DMS153 treated with DMSO at 0.1 percent for 48 hours (cell line): ENCODE results near the gene VASN.

Experiments
- DNase-seq: peaks from one replicate; lab custom pipeline; 2025; ENCODE audit not compliant: unreplicated experiment; lab: John Stamatoyannopoulos, UW

Gene VASN

DNA sequence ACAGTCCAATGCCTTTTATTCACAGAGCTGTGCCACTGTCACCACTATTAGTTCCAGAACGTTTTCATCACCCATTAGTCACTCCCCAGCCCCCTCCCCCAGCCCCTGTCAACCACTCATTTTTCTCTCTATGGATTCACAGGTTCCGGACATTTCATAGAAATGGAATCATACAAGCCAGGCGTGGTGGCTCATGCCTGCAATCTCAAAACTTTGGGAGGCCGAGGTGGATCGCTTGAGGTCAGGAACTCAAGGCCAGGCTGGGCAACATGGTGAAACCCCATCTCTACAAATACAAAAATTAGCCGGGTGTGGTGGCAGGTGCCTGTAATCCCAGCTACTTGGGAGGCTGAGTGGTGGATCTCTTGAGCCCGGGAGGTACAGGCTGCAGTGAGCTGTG is 19.8 kb upstream of the VASN start:
- no peak for DNase-seq

DNA sequence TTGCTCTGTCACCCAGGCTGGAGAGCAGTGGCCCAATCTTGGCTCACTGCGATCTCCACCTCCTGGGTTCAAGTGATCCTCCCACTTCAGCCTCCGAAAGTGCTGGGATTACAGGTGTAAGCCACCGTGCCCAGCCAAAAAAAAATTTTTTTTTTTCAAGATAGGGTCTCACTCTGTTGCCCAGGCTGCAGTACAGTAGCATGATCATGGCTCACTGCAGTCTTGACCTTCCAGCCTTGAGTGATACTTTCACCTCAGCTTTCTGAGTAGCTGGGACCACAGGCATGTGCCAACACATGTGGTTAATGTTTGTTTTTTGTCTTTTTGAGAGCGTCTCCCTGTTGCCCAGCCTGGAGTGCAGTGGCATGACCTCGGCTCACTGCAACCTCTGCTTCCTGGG is 18.8 kb upstream of the VASN start:
- DNase-seq: no peak

DNA sequence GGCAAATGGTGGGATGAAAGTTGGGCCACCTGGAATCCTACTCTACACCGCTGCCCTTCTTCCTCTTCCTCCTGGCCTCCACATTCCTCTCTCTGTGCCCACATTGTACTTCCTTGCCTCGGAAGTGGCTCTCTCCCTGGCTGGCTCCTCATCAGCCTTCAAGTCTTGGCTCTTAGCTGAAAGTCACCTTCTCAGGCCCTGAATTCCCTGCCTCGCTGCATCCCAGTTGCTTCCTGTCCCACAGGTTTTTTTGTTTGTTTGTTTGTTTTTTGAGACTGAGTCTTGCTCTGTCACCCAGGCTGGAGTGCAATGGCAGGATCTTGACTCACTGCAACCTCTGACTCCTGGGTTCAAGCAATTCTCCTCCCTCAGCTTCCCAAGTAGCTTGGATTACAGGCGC is 18.0 kb upstream of the VASN start:
- DNase-seq: no peak

DNA sequence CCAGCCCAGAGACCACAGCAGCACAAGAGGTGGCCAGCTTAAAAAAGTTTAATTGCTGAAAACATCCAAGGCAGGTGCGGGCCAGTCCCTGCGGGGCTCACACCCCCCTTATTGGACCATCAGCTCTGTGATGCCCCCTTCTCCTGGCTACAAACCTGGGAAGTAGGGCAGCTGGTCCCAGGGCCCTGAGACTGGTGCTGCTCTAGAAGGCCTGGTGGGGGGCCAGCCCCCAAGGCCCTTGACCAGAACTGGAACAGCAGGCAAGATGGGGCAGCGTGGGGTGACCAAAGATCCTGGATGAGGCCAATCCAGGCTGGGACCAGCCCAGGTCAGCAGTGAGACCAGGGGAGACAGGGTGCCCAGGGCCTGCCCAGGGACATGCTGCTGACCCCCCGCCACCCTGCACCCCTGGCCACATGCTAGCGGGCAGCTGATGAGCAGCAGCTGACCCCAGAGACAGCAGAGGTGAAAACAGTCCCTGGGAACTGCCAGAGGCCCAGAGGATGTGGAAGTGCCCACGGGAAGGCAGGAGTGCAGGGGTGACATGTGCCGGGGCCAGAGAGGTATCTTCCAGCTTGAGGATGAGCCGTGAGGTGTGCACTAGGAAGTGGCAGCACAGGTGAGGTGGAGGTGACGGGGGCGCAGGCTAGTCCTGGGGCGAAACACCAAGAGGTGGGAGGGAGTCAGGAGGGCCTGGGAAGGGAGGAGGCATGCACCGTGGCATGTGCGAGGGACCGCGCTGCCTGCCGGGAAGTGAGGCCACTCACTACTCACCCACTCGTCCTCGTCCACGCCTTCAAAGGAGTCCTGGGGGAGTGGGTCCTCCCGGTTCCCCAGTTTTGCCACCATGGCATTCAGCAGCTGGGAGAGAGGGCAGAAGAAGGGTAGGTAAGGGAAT is 16.9 kb upstream of the VASN start:
- no peak for DNase-seq

DNA sequence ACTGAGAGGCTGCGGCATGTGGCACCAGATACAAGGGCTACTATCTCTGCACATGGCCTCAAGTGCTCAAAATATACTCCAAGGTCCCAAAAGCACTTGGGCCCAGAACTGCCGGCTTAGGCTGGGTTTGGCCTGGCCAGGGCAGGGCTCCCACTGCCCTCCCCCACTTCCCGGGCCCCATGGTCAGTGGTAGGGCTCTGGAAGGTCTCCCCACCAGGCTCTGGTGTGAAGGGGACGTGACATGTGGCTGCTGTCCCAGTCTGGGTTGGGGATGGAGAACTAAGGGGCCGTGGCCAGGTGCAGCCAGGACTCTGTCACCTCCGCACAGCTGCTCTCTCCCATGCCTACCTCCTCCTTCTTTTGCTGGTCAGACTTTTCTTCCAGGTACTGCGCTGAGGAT is 14.8 kb upstream of the VASN start:
- DNase-seq: no peak

DNA sequence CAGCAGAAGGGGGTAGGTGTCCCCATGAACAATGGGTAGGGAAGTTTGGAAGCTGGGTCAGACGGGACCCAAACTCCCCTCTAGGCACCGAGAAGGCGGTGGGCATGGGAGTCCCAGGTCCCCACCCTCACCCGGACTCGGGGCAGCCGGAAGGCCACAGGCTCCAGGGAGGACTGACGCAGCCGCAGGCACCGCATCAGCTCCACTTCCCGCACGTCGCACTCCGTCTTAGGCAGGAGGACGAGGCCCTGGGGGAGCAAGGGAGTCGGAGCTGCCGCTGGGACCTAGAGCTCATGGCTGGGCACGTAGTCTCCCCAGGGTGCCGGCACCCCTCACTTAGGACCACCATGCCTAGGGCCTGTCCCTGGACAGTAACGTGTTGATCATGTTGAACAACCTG is 13.4 kb upstream of the VASN start:
- DNase-seq: no peak

DNA sequence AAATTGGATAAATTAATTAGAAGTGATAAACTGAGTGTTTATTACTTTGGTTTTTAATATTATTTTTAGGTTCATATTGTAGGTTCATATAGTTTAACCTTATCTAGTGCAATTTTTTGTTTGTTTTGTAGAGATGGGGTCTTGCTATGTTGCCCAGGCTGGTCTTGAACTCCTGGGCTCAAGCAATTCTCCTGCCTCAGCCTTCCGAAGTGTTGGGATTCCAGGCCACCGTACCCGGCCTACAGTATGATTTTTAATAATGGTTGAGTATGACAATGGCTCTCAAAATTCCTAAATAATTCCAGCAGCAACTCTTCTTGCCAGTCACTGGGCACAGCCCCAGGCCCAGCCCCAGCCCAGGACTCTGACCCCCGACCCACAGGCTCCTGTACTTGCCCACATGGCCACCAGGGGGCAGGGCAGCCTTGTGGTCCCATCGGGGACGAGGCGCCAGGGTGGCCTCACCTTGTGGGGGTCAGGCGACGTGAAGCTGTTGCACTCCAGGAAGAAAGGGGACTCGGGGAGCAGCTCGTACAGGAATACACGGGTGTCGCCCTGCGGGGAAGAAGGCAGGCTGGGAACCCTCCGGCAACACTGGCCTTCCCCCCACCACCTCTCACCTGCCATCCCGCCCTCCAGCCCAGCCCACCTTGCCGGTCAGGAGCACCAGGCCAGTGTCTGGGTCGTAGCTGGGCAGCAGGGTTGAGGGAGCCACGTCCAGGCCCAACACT is 12.7 kb upstream of the VASN start:
- no peak for DNase-seq

DNA sequence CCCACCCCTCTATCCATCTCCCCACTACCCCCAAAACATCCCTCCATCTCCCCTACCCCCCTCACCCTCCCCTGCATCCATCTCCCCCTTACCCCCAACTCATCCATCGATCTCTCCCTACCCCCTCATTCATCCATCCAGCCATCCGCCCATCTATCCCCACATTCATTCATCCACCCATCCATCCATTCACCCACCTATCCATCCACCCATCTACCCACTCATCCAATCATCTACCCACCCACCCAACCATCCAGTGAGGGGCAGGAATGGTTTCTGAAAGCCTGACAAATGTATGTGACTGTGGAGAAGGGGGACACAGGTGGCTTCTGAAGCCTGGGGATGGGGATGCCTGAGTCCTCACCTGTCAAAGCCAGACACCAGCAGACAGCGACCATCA is 11.7 kb upstream of the VASN start:
- no peak for DNase-seq

DNA sequence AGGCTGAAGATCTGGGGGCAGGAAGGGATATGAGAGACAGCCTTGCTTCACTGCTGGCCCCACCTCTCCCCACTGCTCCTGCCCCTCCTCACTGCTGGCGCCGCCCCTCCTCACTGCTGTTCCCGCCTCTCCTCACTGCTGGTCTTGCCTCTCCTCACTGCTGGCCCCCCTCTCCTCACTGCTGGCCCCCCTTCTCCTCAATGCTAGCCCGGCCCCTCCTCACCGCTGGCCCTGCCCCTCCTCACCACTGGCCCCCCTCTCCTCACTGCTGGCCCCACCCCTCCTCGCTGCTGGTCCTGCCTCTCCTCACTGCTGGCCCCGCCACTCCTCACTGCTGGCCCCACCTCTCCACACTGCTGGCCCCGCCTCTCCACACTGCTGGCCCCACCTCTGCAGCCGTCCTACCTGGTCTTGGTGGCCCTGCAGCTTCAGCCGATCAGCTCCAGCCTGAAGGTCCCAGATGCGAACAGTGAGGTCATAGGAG is 11.1 kb upstream of the VASN start:
- DNase-seq: no peak

DNA sequence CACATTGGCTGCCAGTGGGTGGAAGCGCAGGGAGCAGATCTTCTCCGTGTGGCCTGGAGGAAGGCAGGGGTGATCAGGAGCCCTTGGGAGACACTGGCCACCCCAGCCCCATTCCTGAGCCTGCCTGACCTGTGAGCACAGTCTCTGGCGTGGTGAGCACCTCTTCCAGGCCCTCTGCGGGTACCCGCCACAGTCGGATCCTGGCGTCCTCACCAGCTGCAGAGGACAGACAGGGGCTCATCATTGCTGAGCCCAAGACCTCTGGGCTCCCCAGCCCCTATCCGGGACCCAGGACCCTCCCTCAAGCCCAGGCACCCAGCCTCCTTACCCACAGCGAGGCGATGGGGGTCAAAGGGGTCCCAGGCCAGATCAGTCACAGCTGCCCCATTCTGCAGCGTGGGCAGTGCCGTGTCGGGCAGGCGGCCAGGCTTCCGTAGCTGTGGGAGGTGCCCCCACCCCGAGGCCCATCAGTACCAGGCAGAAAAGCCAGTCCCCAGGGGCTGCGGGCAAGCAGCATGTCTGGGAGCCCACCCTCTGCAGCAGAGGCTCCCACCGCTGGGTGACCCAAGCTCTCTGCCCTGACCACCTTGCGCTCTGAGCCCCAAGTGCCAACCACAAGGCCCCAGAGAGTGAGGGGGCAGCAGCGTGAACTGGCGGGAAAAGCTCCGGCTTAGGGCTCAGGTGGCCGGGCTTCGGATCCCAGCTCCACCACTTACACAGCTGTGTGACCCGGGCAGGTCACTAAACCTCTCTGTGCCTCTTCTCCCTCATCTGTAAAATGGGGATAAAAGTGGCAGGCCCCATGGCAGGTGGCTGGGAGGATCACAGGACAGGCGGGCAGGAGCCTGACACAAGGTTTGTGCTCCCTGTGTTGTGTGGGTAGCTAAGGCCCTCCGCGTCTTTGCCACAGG is 10.4 kb upstream of the VASN start:
- no peak for DNase-seq

DNA sequence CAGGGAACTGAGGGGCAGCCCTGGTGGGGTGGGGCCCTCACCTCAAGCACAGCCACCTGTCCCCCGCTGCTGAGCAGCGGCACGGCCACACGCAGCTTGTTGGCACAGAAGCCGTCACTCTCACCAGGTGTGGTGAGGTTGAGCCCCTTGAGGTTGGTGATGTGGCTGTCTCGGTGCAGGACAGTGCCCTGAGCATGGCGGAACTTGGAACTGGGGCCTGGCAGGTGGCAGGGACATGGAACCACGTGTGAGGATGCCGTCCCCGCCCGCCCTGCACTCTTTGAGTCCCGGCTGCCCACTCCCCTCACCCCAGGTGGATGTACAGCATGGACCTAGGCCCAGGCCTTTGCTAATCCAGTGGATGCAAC is 9.7 kb upstream of the VASN start:
- DNase-seq: no peak

DNA sequence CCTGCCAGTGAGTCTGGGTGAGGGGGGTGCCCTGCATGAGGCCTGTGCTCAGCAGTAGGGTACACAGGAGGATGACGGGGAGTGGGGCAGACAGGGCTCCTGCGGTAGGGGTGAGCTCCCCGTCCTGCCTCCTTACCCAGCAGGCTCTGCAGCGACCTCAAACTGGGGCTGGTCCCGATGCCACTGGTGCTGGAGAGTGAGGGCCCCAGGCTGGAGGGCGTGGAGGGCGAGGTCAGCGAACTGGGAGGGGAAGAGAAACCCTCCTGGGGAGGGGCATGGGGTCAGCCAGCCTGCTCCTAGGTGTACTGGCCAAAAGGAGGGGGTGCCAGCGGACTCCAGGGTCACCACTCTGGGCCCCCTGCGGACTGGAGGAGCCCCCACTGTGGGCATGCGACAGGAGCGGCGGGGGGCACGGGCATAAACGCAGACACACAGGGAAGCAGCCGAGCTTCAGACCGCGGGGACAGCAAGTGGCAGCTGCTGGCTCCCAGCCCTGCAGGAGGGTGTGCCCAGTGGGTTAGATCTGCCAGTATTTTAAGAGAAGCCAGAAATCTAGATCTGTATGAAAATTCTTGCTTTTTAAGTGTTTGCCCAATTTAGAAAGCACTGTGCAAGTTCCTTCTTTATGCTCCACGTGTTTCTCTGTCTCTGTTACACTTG is 9.0 kb upstream of the VASN start:
- DNase-seq: no peak

DNA sequence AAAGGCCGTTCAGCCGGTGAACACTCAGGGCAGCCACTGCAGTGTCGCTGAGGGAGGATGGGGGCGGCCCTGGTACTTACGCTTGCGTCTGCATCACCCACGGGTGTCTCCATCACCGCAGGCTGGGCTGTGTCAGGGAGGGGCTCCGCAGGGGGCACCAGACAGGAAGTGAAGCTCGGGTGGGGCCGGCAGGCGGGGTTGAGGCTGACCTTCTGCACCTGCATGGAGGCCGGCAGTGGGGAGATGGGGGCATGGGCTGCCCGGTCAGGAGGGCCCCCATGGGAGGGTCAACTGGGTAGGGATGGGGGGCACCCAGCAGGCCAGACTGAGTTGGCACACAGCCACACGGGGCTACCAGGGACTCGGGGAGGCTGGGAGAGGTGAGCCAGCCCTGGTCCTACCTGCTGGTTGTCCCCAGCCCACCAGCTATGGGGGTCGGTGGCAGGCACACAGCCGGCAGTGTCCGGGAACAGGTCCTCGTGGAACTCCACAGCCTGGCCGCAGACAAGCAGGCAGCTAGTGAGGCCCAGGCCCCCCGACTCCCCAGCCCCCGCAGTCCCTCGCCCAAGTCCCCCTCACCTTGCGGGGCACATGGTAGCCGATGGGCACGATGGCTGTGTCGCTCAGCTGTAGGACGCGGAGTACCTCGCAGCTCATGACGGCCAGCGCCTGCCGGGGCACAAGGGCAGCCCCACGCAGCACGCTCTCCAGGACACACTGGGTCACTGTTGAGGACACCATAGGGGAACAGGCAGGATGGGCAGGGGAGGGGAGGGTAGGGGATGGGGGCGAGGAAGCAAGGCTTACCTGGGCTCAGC is 7.2 kb upstream of the VASN start:
- DNase-seq: no peak

DNA sequence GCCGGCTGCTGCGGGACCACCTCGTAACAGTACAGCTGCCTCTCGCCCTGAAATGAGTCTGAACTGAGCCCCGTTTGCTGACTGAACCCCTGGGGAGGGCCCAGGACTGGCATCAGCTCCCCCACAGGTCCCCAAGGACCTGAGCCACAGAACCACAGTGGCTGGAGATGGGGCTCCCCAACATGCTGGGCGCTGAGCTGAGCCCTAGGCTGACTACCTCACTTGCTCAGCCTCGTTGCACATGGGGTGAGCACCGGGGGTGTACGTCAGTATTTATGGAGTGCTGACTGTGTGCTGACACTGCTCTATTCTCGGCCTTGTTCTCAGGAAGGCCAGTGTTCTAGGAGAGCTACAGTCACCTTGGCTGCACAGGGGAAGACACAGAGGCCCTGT is 6.6 kb upstream of the VASN start:
- DNase-seq: no peak

DNA sequence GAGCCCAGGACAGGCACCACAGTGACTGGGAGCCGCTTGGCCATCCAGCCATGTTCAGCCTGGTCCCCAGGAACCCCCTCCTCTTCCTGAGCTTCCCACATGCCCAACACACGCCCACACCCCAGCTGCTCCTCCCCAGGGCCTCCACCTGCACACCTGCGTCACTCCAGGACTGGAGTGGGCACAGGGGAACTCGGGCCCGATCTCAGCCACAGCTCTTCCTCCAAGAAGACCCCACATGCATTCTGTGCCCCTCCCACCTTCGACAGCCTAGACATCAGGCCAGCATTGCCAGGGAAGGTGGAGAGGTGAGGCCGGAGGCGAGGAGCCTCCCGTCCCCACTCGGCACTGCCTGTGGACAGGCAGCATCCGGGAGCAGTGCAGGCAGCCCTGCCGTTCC is 6.0 kb upstream of the VASN start:
- no peak for DNase-seq

DNA sequence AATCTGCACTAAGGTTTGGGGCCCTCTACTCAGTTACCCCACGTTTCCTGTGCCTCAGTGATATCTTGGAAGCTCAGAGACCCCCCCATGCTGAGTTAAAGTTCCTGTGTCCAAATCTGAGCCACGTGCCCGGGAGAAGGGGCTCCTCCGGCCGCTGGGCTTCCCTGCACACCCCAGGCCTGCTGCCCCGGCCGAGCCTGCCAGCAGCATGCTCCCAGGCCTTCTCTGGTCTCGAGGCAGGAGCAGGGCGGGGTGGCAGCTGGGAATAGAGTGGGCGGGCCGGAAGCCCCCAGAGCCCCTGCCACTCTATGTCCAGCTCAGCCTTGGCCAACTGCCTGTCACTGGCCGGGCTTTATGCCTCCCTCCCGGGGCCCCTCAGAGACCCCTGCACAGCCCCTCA is 5.6 kb upstream of the VASN start:
- no peak for DNase-seq

DNA sequence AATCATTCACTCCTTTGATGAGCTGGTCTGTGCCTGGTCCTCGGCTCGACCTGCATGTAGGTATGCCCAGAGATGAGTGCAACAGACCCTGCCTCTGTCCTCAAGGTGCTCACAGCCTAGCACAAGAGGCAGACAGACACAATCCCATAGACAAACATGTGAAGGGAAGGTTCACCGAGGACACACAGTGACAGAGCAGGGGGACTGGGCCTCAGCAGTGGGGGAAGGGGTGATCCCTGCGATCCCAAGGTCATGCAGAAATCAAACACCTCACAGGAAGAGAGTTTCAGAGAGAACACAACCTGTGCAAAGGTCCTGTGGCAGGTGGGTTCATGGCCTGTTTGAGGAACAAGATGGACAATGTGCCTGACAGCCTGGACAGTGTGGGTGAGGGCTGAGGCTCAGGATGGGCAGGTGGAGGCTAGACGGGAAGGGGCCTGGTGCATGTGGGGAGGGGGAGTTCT is 4.2 kb upstream of the VASN start:
- no peak for DNase-seq

DNA sequence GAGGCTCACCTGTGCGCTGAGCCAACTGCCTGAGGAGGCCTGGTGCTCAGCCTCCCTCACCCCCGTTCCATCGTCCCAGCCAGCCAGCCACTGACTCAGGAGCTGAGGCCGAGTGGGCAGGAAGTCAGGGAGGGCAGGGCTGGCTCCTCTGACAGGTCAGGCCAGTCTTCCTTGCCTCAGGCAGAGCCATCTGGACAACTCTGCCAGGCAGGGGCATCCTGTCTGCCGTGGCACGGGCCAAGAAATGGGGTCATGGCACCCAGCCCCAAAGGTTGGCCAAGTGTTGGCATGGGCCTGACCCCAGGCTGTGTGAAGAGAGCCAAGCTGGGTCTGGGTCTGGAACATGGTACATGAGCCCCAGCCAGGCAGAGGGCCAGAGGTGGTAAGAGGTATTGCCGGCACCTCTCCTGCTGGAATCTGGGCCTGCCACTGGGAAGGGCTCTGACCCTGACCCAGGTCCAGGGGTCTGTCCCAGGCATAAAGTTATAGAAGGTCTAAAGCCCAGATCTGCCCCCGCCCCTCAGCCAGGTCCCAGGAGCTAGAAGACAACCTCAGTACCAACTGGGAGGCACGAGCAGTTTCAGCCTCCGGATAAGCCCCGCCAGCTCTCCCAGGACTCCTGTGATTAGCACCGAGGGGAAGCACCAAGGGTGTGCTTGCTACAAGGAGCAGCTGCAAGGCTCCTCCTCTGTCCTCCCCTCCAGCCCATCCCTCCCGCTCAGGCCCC is 2.5 kb upstream of the VASN start:
- DNase-seq: no peak

DNA sequence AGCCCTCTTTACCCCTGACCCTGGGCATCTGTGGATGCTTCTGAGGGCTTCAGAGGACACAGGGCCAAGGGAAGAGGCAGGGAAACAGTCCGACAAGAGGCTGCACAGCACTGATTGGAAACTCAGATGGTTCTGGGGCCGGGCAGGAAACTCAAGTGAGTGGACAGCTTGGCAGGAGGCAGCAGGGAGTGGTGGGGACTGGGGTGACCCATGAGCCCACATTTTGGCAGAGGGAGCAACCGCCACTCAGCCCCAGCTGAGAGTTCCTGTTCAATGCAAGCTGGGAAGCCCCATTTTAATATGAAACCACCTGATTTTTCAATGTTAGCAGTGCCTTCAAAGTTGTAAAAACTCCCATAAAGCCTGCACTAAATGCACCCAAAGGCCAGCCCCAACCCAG is 1.5 kb upstream of the VASN start:
- DNase-seq: no peak
